Gastrocnemius medialis (tissue), 4 donors: ENCODE data around the gene PTTG1IP. TPM values are rescaled to one million over a fixed set of nuclear protein-coding genes. Genes with fewer than 3 reads are reported as not detected.

Source experiments
- ATAC-seq, 2 donors: fragments of 150-250 bp; one replicate each; pipeline ENCODE4 v1.9.1; 2016
- DNase-seq, 2 donors: peaks; one replicate each; pipeline ENCODE4 v3.0.0-alpha.2; 2019
- H3K27ac ChIP-seq, 4 donors: fragments of 200-600 bp; sonication (generic); 1 replicate in 1 of 4; 2 replicates in 3 of 4; pipeline ENCODE4 v1.5.1; 2016 to 2018; ENCODE audit warnings: mild to moderate bottlenecking in 2 of 4, moderate library complexity in 1 of 4
- H3K27me3 ChIP-seq, 3 donors: fragments of 200-600 bp; sonication (generic) in 2 of 3; 1 replicate in 1 of 3; 2 replicates in 2 of 3; pipeline versions ENCODE4 v1.5.1 to v1.6.0; 2016 to 2019; ENCODE audit warnings: mild to moderate bottlenecking in 1 of 3, moderate library complexity in 1 of 3
- H3K36me3 ChIP-seq, 2 donors: fragments of 200-600 bp; sonication (generic) in 1 of 2; one replicate each; pipeline ENCODE4 v1.5.1; 2017 to 2018
- H3K4me1 ChIP-seq, 2 donors: fragments of 200-600 bp; sonication (generic) in 1 of 2; one replicate each; pipeline ENCODE4 v1.5.1; 2016 to 2017; ENCODE audit warnings: mild to moderate bottlenecking in 2 of 2
- H3K4me3 ChIP-seq, 4 donors: fragments of 200-600 bp; sonication (generic) in 3 of 4; 1 replicate in 1 of 4; 2 replicates in 3 of 4; pipeline ENCODE4 v1.5.1; 2016 to 2019; ENCODE audit warnings: mild to moderate bottlenecking in 2 of 4
- H3K9me3 ChIP-seq, 3 donors: fragments of 200-600 bp; sonication (generic) in 2 of 3; 1 replicate in 1 of 3; 2 replicates in 2 of 3; pipeline ENCODE4 v1.5.1; 2016 to 2019
- POLR2A ChIP-seq, 2 donors: fragments of 450-650 bp; IDR thresholded peaks; one replicate each; pipeline ENCODE4 v1.6.1; 2017; ENCODE audit warnings: antibody characterized with exemption in 2 of 2, mild to moderate bottlenecking in 2 of 2, moderate library complexity in 2 of 2
- in situ Hi-C, 4 donors: fragments of 200-750 bp; cut with MboI; loops; one replicate each; pipeline versions ENCODE4 v1.15.0 to v1.8.0; 2017; ENCODE audit warnings: low sequenced_read_pairs in 4 of 4
- intact Hi-C: fragments of 100-400 bp; cut with DNase I; formaldehyde crosslinking; loops from one replicate; pipeline ENCODE4 v1.15.1; 2023; ENCODE audit warnings: low total_unique reads
- total RNA-seq, 4 donors: library from RNA; depleted of rRNA; stranded (reverse); fragments of >200 nt; gene quantifications; one replicate each; pipeline versions ENCODE4 v1.1.0 to v1.2.3, GENCODE V29; 2016
- TF ChIP-seq, protein P1 (sequence below), 5 experiments: fragments of 450-650 bp in 3 of 5; fragments of 200-600 bp in 2 of 5; sonication (generic) in 2 of 5; IDR thresholded peaks in 4 of 5; conservative IDR thresholded peaks in 1 of 5; 1 replicate in 4 of 5; 2 replicates in 1 of 5; pipeline ENCODE4 v1.5.1; 2016 to 2019; ENCODE audit warnings: antibody characterized with exemption in 5 of 5, mild to moderate bottlenecking in 3 of 5, moderate library complexity in 3 of 5

PTTG1IP gene
- total RNA-seq, 4 donors from 2014 or later, result 116 to 217 (median 127) TPM

- ATAC-seq (peak in 1 of 2 donors; percentile 15), DNase-seq (peak; percentile 48 to 81)
- H3K9me3 ChIP-seq, result no peaks in the 10 kb centered on the region
- intact Hi-C loops, result no loop called here
- peak in 1 of 2 donors; percentile 9 for TF ChIP-seq POLR2A (IDR thresholded peaks at IDR 0.05)
- TF ChIP-seq, protein P1, sequence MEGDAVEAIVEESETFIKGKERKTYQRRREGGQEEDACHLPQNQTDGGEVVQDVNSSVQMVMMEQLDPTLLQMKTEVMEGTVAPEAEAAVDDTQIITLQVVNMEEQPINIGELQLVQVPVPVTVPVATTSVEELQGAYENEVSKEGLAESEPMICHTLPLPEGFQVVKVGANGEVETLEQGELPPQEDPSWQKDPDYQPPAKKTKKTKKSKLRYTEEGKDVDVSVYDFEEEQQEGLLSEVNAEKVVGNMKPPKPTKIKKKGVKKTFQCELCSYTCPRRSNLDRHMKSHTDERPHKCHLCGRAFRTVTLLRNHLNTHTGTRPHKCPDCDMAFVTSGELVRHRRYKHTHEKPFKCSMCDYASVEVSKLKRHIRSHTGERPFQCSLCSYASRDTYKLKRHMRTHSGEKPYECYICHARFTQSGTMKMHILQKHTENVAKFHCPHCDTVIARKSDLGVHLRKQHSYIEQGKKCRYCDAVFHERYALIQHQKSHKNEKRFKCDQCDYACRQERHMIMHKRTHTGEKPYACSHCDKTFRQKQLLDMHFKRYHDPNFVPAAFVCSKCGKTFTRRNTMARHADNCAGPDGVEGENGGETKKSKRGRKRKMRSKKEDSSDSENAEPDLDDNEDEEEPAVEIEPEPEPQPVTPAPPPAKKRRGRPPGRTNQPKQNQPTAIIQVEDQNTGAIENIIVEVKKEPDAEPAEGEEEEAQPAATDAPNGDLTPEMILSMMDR (IDR thresholded peaks at IDR 0.05 in 4 of 5, conservative IDR thresholded peaks at IDR 0.05 in 1 of 5), result no peak
- no peaks in the 10 kb centered on the region for H3K27me3 ChIP-seq
- H3K4me3 ChIP-seq, result no peak overlapping the region
- H3K36me3 ChIP-seq, result peaks cover 0 to 40% of the 10 kb centered on the region in 2 donors
- in situ Hi-C loops, result no loop called here
- peaks cover 33 to 42% of the 10 kb centered on the region in 2 donors for H3K4me1 ChIP-seq
- peak overlapping the region; percentile 68 to 89 (median 88) for H3K27ac ChIP-seq
Measured at GRCh38 chr21:44850905-44851657, 22.4 kb downstream of the PTTG1IP start.

DNA sequence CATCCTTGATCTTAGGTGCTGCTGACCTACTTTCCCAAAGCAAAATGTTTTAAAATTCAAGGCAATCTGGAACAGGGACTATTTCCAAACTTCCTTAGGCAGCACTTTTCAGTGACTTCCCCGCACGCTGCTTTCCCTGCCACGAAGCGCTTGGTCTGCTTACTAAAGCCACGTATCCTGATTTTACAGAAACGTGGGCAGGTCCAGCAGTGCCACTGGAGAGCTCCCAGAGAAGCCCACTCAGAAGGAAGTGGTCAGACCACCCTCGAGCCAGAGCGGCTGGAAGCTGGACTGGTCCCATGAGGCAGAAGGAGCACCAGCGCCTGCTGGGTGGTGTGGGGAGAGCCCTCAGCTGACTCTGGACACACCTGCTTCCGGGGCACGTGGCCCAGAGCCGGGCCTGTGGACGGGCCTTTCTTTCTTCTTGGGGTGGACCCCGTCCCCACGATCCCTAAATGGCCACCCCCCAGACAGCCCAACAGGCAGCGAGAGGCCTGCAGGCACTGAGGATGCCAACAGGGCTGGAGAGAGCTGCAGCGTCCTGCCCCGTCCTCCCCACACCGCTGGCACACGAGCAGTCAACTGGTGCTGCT lies 23.2 kb downstream of the PTTG1IP start:
- peaks cover 0 to 40% of the 10 kb centered on the region in 2 donors for H3K36me3 ChIP-seq
- no peak for ATAC-seq

DNA sequence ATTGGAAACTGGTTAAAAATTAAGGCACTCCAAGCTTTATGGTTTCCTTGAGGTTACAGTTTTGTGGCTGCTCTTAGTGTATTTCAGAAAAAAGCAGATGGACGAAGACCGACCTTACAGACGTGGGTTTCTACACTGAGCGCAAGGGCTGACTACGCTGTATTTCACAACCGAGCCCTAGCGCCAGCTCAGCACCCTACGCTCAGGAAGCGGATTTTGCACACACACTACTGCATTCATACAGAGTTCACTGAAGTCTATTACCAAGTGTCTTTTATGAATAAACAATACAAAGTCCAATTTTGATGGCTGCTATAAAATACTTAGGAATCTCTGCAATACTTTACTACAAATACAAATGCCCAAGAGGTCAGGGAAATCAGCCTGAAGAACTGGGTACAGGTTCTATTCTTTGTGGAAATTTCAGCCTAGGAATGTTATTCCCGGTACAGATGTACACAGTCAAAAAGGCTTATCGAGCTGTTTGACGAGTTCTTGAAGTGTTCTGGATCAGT lies 23.8 kb downstream of the PTTG1IP start:
- intact Hi-C loops (no loop called here), in situ Hi-C loops (no loop called here)
- ATAC-seq (no peak), DNase-seq (no peak)
- Histone ChIP-seq H3K27ac (peak overlapping the region; percentile 68 to 89 (median 88)), H3K36me3 (peaks cover 0 to 38% of the 10 kb centered on the region in 2 donors), H3K9me3 (no peaks in the 10 kb centered on the region), H3K4me1 (peaks cover 36 to 40% of the 10 kb centered on the region in 2 donors), H3K4me3 (no peak overlapping the region), H3K27me3 (peaks cover 0 to 6% (median under 1%) of the 10 kb centered on the region in 3 donors)
- TF ChIP-seq POLR2A (IDR thresholded peaks at IDR 0.05), result no peak
- TF ChIP-seq, protein P1 (IDR thresholded peaks at IDR 0.05 in 4 of 5, conservative IDR thresholded peaks at IDR 0.05 in 1 of 5), result no peak

More for the DNA sequence above, 23.2 kb downstream of the PTTG1IP start:
- Histone ChIP-seq H3K4me1 (peaks cover 36 to 41% of the 10 kb centered on the region in 2 donors), H3K27me3 (peaks cover 0 to 5% (median 0%) of the 10 kb centered on the region in 3 donors), H3K4me3 (no peak overlapping the region), H3K27ac (peak overlapping the region; percentile 68 to 89 (median 88)), H3K9me3 (no peaks in the 10 kb centered on the region)
- no peak for DNase-seq
- intact Hi-C loops, result no loop called here
- in situ Hi-C loops, result no loop called here
- TF ChIP-seq, protein P1 (IDR thresholded peaks at IDR 0.05 in 4 of 5, conservative IDR thresholded peaks at IDR 0.05 in 1 of 5), result no peak
- TF ChIP-seq POLR2A (IDR thresholded peaks at IDR 0.05), result no peak

DNA sequence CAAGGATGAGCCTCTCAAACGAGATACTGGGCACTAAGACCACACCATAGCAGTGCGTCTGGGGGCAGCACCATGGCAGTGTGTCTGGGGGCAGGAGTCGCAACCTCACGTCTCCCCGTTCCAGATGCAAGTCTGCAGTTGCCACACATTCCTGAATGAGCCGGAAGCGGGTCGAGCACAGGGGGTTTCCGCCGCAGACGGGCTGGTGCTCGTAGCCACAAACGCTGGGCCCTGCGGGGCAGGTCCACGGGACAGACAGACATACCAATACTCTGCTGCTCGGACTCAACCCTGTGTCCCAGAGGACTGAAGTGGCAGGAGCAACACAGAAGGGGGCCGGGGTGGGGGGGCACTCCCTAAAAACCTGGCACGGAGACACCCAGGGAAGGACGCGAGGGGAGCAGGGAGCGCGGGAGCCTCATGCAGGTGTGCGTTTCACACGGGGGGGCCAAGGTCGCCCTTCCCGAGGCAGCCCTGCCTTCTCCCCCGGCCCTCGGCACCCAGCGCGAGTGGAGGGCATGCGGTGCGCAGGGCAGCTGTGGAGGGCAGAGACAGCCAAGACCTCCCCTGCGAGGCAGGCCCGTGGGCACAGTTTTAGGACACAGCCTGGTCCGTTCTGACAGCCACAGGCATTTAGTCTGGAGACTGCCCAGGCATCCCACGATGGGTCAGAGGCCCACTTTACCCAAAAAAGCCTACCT lies 24.5 kb downstream of the PTTG1IP start:
- H3K27ac ChIP-seq, result no peak overlapping the region
- peaks cover 0 to 31% of the 10 kb centered on the region in 2 donors for H3K36me3 ChIP-seq
- no peaks in the 10 kb centered on the region for H3K9me3 ChIP-seq
- no peak for DNase-seq
- peaks cover 33 to 35% of the 10 kb centered on the region in 2 donors for H3K4me1 ChIP-seq
- intact Hi-C loops, result no loop called here
- peaks cover 0 to 7% (median 7%) of the 10 kb centered on the region in 3 donors for H3K27me3 ChIP-seq
- ATAC-seq, result no peak
- TF ChIP-seq POLR2A (IDR thresholded peaks at IDR 0.05), result no peak
- TF ChIP-seq, protein P1 (IDR thresholded peaks at IDR 0.05 in 4 of 5, conservative IDR thresholded peaks at IDR 0.05 in 1 of 5), result no peak
- in situ Hi-C loops, result no loop called here
- no peak overlapping the region for H3K4me3 ChIP-seq
